ENCODE measurements around the gene CDT1. TPM values are rescaled to one million over a fixed set of nuclear protein-coding genes. Genes with fewer than 3 reads are reported as not detected.

Gene CDT1
- total and polyA plus RNA-seq, 4 experiments from 2014 or later = 0.17 to 0.26 (median 0.18) TPM

GRCh38 chr16:88783391-88784073 is 20.1 kb upstream of the CDT1 start:
- H3K4me1 Mint-ChIP-seq = peaks cover 30 to 51% (median 42%) of the 10 kb centered on the region in 4 donors
- ChIA-PET POLR2A (ENCODE audit: partially characterized antibody) (interaction anchor here (0.5 to 8.8 kb wide), 15 partner anchors 10 to 213 kb away, joined by 3 to 206 read pairs (median 5); partner anchors contain the start of genes APRT, CDT1, CTU2 and GALNS), CTCF (ENCODE audit: partially characterized antibody) (interaction anchor here (0.7 to 10.7 kb wide), 10 partner anchors 15 to 164 kb away, joined by 3 to 137 read pairs (median 4); partner anchors contain the start of genes GALNS and TRAPPC2L)
- H3K27me3 Mint-ChIP-seq = no peaks in the 10 kb centered on the region
- no peaks in the 10 kb centered on the region for H3K36me3 ChIP-seq (ENCODE audit: insufficient read depth, low read length)
- peak overlapping the region; percentile 81 to 97 (median 90) for H3K4me3 Mint-ChIP-seq
- H3K36me3 Mint-ChIP-seq = peaks cover 0 to 16% of the 10 kb centered on the region in 2 donors
- H3K9me3 ChIP-seq (ENCODE audit: control insufficient read depth in 1 of 2, low read length in 2 of 2) = no peaks in the 10 kb centered on the region
- DNase-seq = no peak
- no peaks in the 10 kb centered on the region for H3K27me3 ChIP-seq (ENCODE audit: insufficient read depth, low read length)
- H3K9me3 Mint-ChIP-seq = peaks cover 0 to 1% (median 0%) of the 10 kb centered on the region in 8 donors
- peak overlapping the region; percentile 26 to 70 for H3K4me3 ChIP-seq (ENCODE audit: low read length in 2 of 2)
- H3K27ac Mint-ChIP-seq = peak overlapping the region; percentile 95 to 98 (median 95)
- intact Hi-C loops (cut with micrococcal nuclease) = loop anchor here (2.0 to 5.0 kb wide), 2 partner anchors 25 to 96 kb away; partner anchors contain the start of gene SNAI3
- peak overlapping the region; percentile 74 for H3K27ac ChIP-seq (ENCODE audit: low read depth, low read length)
- H3K4me1 ChIP-seq (ENCODE audit: insufficient read depth, low read length) = peaks cover 59% of the 10 kb centered on the region

- no peaks in the 10 kb centered on the region for H3K27me3 ChIP-seq (ENCODE audit: insufficient read depth, low read length)
- H3K27ac ChIP-seq (ENCODE audit: low read depth, low read length) = peak overlapping the region; percentile 74
- peak in 3 of 5 donors; percentile 30 to 43 (median 38) for DNase-seq
- no peaks in the 10 kb centered on the region for H3K9me3 ChIP-seq (ENCODE audit: control insufficient read depth in 1 of 2, low read length in 2 of 2)
- Mint-ChIP-seq H3K4me1 (peaks cover 30 to 46% (median 40%) of the 10 kb centered on the region in 4 donors), H3K9me3 (peaks cover 0 to 1% (median 0%) of the 10 kb centered on the region in 8 donors), H3K4me3 (peak overlapping the region; percentile 79 to 94 (median 86)), H3K27me3 (no peaks in the 10 kb centered on the region), H3K27ac (peak overlapping the region in 6 of 7 donors; percentile 53 to 98 (median 79)), H3K36me3 (peaks cover 0 to 16% of the 10 kb centered on the region in 2 donors)
- intact Hi-C loops (cut with micrococcal nuclease) = loop anchor here (5.0 kb wide), 1 partner anchor 97 kb away; the partner anchor contains the start of gene SNAI3
- ChIA-PET POLR2A (ENCODE audit: partially characterized antibody) (interaction anchor here (0.9 to 8.8 kb wide), 12 partner anchors 10 to 214 kb away, joined by 3 to 206 read pairs (median 7); partner anchors contain the start of genes APRT, CDT1, CTU2 and GALNS), CTCF (ENCODE audit: partially characterized antibody) (interaction anchor here (0.8 to 10.7 kb wide), 8 partner anchors 16 to 164 kb away, joined by 3 to 137 read pairs (median 8); partner anchors contain the start of genes GALNS and TRAPPC2L)
- no peaks in the 10 kb centered on the region for H3K36me3 ChIP-seq (ENCODE audit: insufficient read depth, low read length)
- peak overlapping the region; percentile 26 to 70 for H3K4me3 ChIP-seq (ENCODE audit: low read length in 2 of 2)
- peaks cover 52% of the 10 kb centered on the region for H3K4me1 ChIP-seq (ENCODE audit: insufficient read depth, low read length)
These were observed 19.3 kb upstream of the CDT1 start for GRCh38 chr16:88784074-88784855.

- no peaks in the 10 kb centered on the region for H3K9me3 ChIP-seq (ENCODE audit: control insufficient read depth in 1 of 2, low read length in 2 of 2)
- H3K36me3 ChIP-seq (ENCODE audit: insufficient read depth, low read length) = no peaks in the 10 kb centered on the region
- Mint-ChIP-seq H3K36me3 (peaks cover 0 to 16% of the 10 kb centered on the region in 2 donors), H3K4me1 (peaks cover 33 to 46% (median 42%) of the 10 kb centered on the region in 4 donors), H3K27ac (no peak overlapping the region), H3K4me3 (peak overlapping the region in 1 of 8 donors; percentile 85), H3K27me3 (no peaks in the 10 kb centered on the region), H3K9me3 (peaks cover 0 to 1% (median 0%) of the 10 kb centered on the region in 8 donors)
- ChIA-PET CTCF (ENCODE audit: partially characterized antibody) (interaction anchor here (2.7 to 10.7 kb wide), 4 partner anchors 26 to 73 kb away, joined by 13 to 137 read pairs (median 47); partner anchors contain the start of genes GALNS and TRAPPC2L), POLR2A (ENCODE audit: partially characterized antibody) (interaction anchor here (0.7 to 8.8 kb wide), 9 partner anchors 11 to 214 kb away, joined by 3 to 206 read pairs (median 5); partner anchors contain the start of genes APRT, CDT1, GALNS and TRAPPC2L)
- H3K4me1 ChIP-seq (ENCODE audit: insufficient read depth, low read length) = peaks cover 52% of the 10 kb centered on the region
- peak overlapping the region in 1 of 2 donors; percentile 70 for H3K4me3 ChIP-seq (ENCODE audit: low read length in 2 of 2)
- H3K27ac ChIP-seq (ENCODE audit: low read depth, low read length) = peak overlapping the region; percentile 74
- no peak for DNase-seq
- H3K27me3 ChIP-seq (ENCODE audit: insufficient read depth, low read length) = no peaks in the 10 kb centered on the region
- intact Hi-C loops (cut with micrococcal nuclease) = loop anchor here (1.0 to 5.0 kb wide), 5 partner anchors 18 to 97 kb away; partner anchors contain the start of genes APRT and SNAI3
These were observed 18.8 kb upstream of the CDT1 start for GRCh38 chr16:88784856-88785105.

- peak within 1 kb of the TSS; percentile 79 to 94 (median 85) for H3K4me3 Mint-ChIP-seq
- POLR2A ChIA-PET (ENCODE audit: partially characterized antibody) = interaction anchor here (0.6 to 8.8 kb wide), 8 partner anchors 23 to 98 kb away, joined by 3 to 206 read pairs (median 5); partner anchors contain the start of genes APRT, CDT1, GALNS and TRAPPC2L
- intact Hi-C loops (cut with micrococcal nuclease) = loop anchor here (1.0 kb wide), 4 partner anchors 17 to 48 kb away; partner anchors contain the start of gene APRT
These were observed 18.3 kb upstream of the CDT1 start, which contains the start of gene PIEZO1 for GRCh38 chr16:88785106-88785924. TSS of gene PIEZO1 (minus strand) at chr16:88785220. CDS start at chr16:88784964, 256 bp downstream.

GRCh38 chr16:88787579-88788314 is 15.8 kb upstream of the CDT1 start:
- Mint-ChIP-seq H3K4me3 (peak overlapping the region in 3 of 8 donors; percentile 3 to 49 (median 36)), H3K27me3 (no peaks in the 10 kb centered on the region), H3K27ac (peak overlapping the region in 3 of 7 donors; percentile 42 to 70 (median 59)), H3K36me3 (peaks cover 0 to 6% of the 10 kb centered on the region in 2 donors), H3K9me3 (no peaks in the 10 kb centered on the region), H3K4me1 (peaks cover 25 to 44% (median 34%) of the 10 kb centered on the region in 4 donors)
- Histone ChIP-seq H3K9me3 (ENCODE audit: control insufficient read depth in 1 of 2, low read length in 2 of 2) (no peaks in the 10 kb centered on the region), H3K4me1 (ENCODE audit: insufficient read depth, low read length) (peaks cover 50% of the 10 kb centered on the region), H3K27me3 (ENCODE audit: insufficient read depth, low read length) (no peaks in the 10 kb centered on the region), H3K27ac (ENCODE audit: low read depth, low read length) (no peak overlapping the region), H3K4me3 (ENCODE audit: low read length in 2 of 2) (no peak overlapping the region), H3K36me3 (ENCODE audit: insufficient read depth, low read length) (no peaks in the 10 kb centered on the region)
- CTCF ChIA-PET (ENCODE audit: partially characterized antibody) = interaction anchor here (0.9 to 10.7 kb wide), 6 partner anchors 13 to 47 kb away, joined by 3 to 137 read pairs (median 6); no protein-coding TSS in a partner anchor
- no peak for DNase-seq
- POLR2A ChIA-PET (ENCODE audit: partially characterized antibody) = interaction anchor here (0.8 to 2.4 kb wide), 3 partner anchors 12 to 87 kb away, joined by 3 to 7 read pairs (median 5); partner anchors contain the start of gene CDT1
- intact Hi-C loops (cut with micrococcal nuclease) = no loop called here

More at GRCh38 chr16:88785106-88785924, 18.3 kb upstream of the CDT1 start, which contains the start of gene PIEZO1:
- Histone ChIP-seq H3K27ac (ENCODE audit: low read depth, low read length) (peak within 1 kb of the TSS; percentile 74), H3K4me3 (ENCODE audit: low read length in 2 of 2) (peak within 1 kb of the TSS; percentile 26 to 70), H3K4me1 (ENCODE audit: insufficient read depth, low read length) (peaks cover 52% of the 10 kb centered on the region), H3K9me3 (ENCODE audit: control insufficient read depth in 1 of 2, low read length in 2 of 2) (no peaks in the 10 kb centered on the region), H3K36me3 (ENCODE audit: insufficient read depth, low read length) (no peaks in the 10 kb centered on the region), H3K27me3 (ENCODE audit: insufficient read depth, low read length) (no peaks in the 10 kb centered on the region)
- H3K27ac Mint-ChIP-seq = peak within 1 kb of the TSS; percentile 17 to 95 (median 72)
- peaks cover 32 to 46% (median 41%) of the 10 kb centered on the region in 4 donors for H3K4me1 Mint-ChIP-seq
- H3K27me3 Mint-ChIP-seq = no peaks in the 10 kb centered on the region
- H3K36me3 Mint-ChIP-seq = peaks cover 0 to 16% of the 10 kb centered on the region in 2 donors
- CTCF ChIA-PET (ENCODE audit: partially characterized antibody) = interaction anchor here (0.8 to 10.7 kb wide), 7 partner anchors 9 to 73 kb away, joined by 3 to 137 read pairs (median 4); no protein-coding TSS in a partner anchor
- H3K9me3 Mint-ChIP-seq = peaks cover 0 to 1% (median 0%) of the 10 kb centered on the region in 8 donors
- DNase-seq = peak; percentile 79 to 88 (median 85)

Measured in CD4-positive, alpha-beta memory T cell (primary cell).